ENCODE results near the gene LIF.
"Not testable (repeated sequence)": the region's sequence is repeated elsewhere in the genome, so short reads cannot be mapped to it uniquely, and the experiment has no call there.

LIF gene

GRCh38 chr22:30244066-30244465, 2.5 kb downstream of the LIF start:
- Histone ChIP-seq H3K9ac (ENCODE audit: low read length) (no peak overlapping the region), H3K4me1 (ENCODE audit: control insufficient read depth, insufficient read depth, low read length) (no peaks in the 10 kb centered on the region), H3K4me3 (ENCODE audit: low read length) (no peak overlapping the region), H3K27ac (ENCODE audit: low read depth, low read length) (no peak overlapping the region), H3K27me3 (ENCODE audit: control insufficient read depth, insufficient read depth, low read length) (peaks cover 11% of the 10 kb centered on the region), H3K36me3 (ENCODE audit: control insufficient read depth, insufficient read depth, low read length) (no peaks in the 10 kb centered on the region)

- H3K4me1 ChIP-seq (ENCODE audit: control insufficient read depth, insufficient read depth, low read length), result no peaks in the 10 kb centered on the region
- no peak overlapping the region for H3K4me3 ChIP-seq (ENCODE audit: low read length)
- no peaks in the 10 kb centered on the region for H3K36me3 ChIP-seq (ENCODE audit: control insufficient read depth, insufficient read depth, low read length)
- H3K27me3 ChIP-seq (ENCODE audit: control insufficient read depth, insufficient read depth, low read length), result peaks cover 11% of the 10 kb centered on the region
- no peak overlapping the region for H3K9ac ChIP-seq (ENCODE audit: low read length)
- no peak overlapping the region for H3K27ac ChIP-seq (ENCODE audit: low read depth, low read length)
Measured at GRCh38 chr22:30243661-30244060, 2.9 kb downstream of the LIF start.

- Histone ChIP-seq H3K9ac (ENCODE audit: low read length) (no peak overlapping the region), H3K36me3 (ENCODE audit: control insufficient read depth, insufficient read depth, low read length) (no peaks in the 10 kb centered on the region), H3K4me3 (ENCODE audit: low read length) (no peak overlapping the region), H3K27me3 (ENCODE audit: control insufficient read depth, insufficient read depth, low read length) (peaks cover 6% of the 10 kb centered on the region), H3K4me1 (ENCODE audit: control insufficient read depth, insufficient read depth, low read length) (no peaks in the 10 kb centered on the region), H3K27ac (ENCODE audit: low read depth, low read length) (no peak overlapping the region)
Measured at GRCh38 chr22:30241576-30242371, 4.8 kb downstream of the LIF start.

GRCh38 chr22:30240541-30241417, 5.8 kb downstream of the LIF start:
- Histone ChIP-seq H3K9ac (ENCODE audit: low read length) (no peak overlapping the region), H3K36me3 (ENCODE audit: control insufficient read depth, insufficient read depth, low read length) (no peaks in the 10 kb centered on the region), H3K27ac (ENCODE audit: low read depth, low read length) (no peak overlapping the region), H3K4me3 (ENCODE audit: low read length) (no peak overlapping the region), H3K4me1 (ENCODE audit: control insufficient read depth, insufficient read depth, low read length) (no peaks in the 10 kb centered on the region), H3K27me3 (ENCODE audit: control insufficient read depth, insufficient read depth, low read length) (peaks cover 6% of the 10 kb centered on the region)

GRCh38 chr22:30239488-30240405, 6.8 kb downstream of the LIF start:
- H3K27ac ChIP-seq (ENCODE audit: low read depth, low read length), result no peak overlapping the region
- H3K4me3 ChIP-seq (ENCODE audit: low read length), result no peak overlapping the region
- H3K36me3 ChIP-seq (ENCODE audit: control insufficient read depth, insufficient read depth, low read length), result no peaks in the 10 kb centered on the region
- no peaks in the 10 kb centered on the region for H3K4me1 ChIP-seq (ENCODE audit: control insufficient read depth, insufficient read depth, low read length)
- H3K27me3 ChIP-seq (ENCODE audit: control insufficient read depth, insufficient read depth, low read length), result peaks cover 1% of the 10 kb centered on the region
- H3K9ac ChIP-seq (ENCODE audit: low read length), result no peak overlapping the region

- no peak overlapping the region for H3K9ac ChIP-seq (ENCODE audit: low read length)
- H3K27ac ChIP-seq (ENCODE audit: low read depth, low read length), result no peak overlapping the region
- H3K36me3 ChIP-seq (ENCODE audit: control insufficient read depth, insufficient read depth, low read length), result no peaks in the 10 kb centered on the region
- H3K4me3 ChIP-seq (ENCODE audit: low read length), result no peak overlapping the region
- H3K4me1 ChIP-seq (ENCODE audit: control insufficient read depth, insufficient read depth, low read length), result no peaks in the 10 kb centered on the region
- H3K27me3 ChIP-seq (ENCODE audit: control insufficient read depth, insufficient read depth, low read length), result no peaks in the 10 kb centered on the region
Measured at GRCh38 chr22:30238661-30239487, 7.7 kb downstream of the LIF start.

- H3K9ac ChIP-seq (ENCODE audit: low read length), result no peak overlapping the region
- H3K4me3 ChIP-seq (ENCODE audit: low read length), result no peak overlapping the region
- H3K27ac ChIP-seq (ENCODE audit: low read depth, low read length), result no peak overlapping the region
- H3K36me3 ChIP-seq (ENCODE audit: control insufficient read depth, insufficient read depth, low read length), result no peaks in the 10 kb centered on the region
- H3K27me3 ChIP-seq (ENCODE audit: control insufficient read depth, insufficient read depth, low read length), result no peaks in the 10 kb centered on the region
- H3K4me1 ChIP-seq (ENCODE audit: control insufficient read depth, insufficient read depth, low read length), result no peaks in the 10 kb centered on the region
Measured at GRCh38 chr22:30238136-30238535, 8.4 kb downstream of the LIF start.

GRCh38 chr22:30236875-30237274, 9.7 kb downstream of the LIF start:
- Histone ChIP-seq H3K4me1 (ENCODE audit: control insufficient read depth, insufficient read depth, low read length) (no peaks in the 10 kb centered on the region), H3K9ac (ENCODE audit: low read length) (no peak overlapping the region), H3K4me3 (ENCODE audit: low read length) (no peak overlapping the region), H3K27me3 (ENCODE audit: control insufficient read depth, insufficient read depth, low read length) (no peaks in the 10 kb centered on the region), H3K27ac (ENCODE audit: low read depth, low read length) (no peak overlapping the region), H3K36me3 (ENCODE audit: control insufficient read depth, insufficient read depth, low read length) (no peaks in the 10 kb centered on the region)

GRCh38 chr22:30235687-30236170, 10.8 kb downstream of the LIF start:
- H3K27me3 ChIP-seq (ENCODE audit: control insufficient read depth, insufficient read depth, low read length), result no peaks in the 10 kb centered on the region
- no peak overlapping the region for H3K4me3 ChIP-seq (ENCODE audit: low read length)
- H3K27ac ChIP-seq (ENCODE audit: low read depth, low read length), result no peak overlapping the region
- no peaks in the 10 kb centered on the region for H3K36me3 ChIP-seq (ENCODE audit: control insufficient read depth, insufficient read depth, low read length)
- no peak overlapping the region for H3K9ac ChIP-seq (ENCODE audit: low read length)
- H3K4me1 ChIP-seq (ENCODE audit: control insufficient read depth, insufficient read depth, low read length), result no peaks in the 10 kb centered on the region

- Histone ChIP-seq H3K36me3 (ENCODE audit: control insufficient read depth, insufficient read depth, low read length) (no peaks in the 10 kb centered on the region), H3K9ac (ENCODE audit: low read length) (no peak overlapping the region), H3K27me3 (ENCODE audit: control insufficient read depth, insufficient read depth, low read length) (no peaks in the 10 kb centered on the region), H3K4me3 (ENCODE audit: low read length) (no peak overlapping the region), H3K4me1 (ENCODE audit: control insufficient read depth, insufficient read depth, low read length) (no peaks in the 10 kb centered on the region), H3K27ac (ENCODE audit: low read depth, low read length) (no peak overlapping the region)
Measured at GRCh38 chr22:30234786-30235470, 11.6 kb downstream of the LIF start.

- not testable (repeated sequence) for H3K27me3 ChIP-seq (ENCODE audit: control insufficient read depth, insufficient read depth, low read length); H3K4me3 ChIP-seq (ENCODE audit: low read length); H3K36me3 ChIP-seq (ENCODE audit: control insufficient read depth, insufficient read depth, low read length); H3K4me1 ChIP-seq (ENCODE audit: control insufficient read depth, insufficient read depth, low read length); H3K27ac ChIP-seq (ENCODE audit: low read depth, low read length); H3K9ac ChIP-seq (ENCODE audit: low read length)
Measured at GRCh38 chr22:30234325-30234724, 12.2 kb downstream of the LIF start.
